Measurements from ENCODE around the gene RNF223.

DNA sequence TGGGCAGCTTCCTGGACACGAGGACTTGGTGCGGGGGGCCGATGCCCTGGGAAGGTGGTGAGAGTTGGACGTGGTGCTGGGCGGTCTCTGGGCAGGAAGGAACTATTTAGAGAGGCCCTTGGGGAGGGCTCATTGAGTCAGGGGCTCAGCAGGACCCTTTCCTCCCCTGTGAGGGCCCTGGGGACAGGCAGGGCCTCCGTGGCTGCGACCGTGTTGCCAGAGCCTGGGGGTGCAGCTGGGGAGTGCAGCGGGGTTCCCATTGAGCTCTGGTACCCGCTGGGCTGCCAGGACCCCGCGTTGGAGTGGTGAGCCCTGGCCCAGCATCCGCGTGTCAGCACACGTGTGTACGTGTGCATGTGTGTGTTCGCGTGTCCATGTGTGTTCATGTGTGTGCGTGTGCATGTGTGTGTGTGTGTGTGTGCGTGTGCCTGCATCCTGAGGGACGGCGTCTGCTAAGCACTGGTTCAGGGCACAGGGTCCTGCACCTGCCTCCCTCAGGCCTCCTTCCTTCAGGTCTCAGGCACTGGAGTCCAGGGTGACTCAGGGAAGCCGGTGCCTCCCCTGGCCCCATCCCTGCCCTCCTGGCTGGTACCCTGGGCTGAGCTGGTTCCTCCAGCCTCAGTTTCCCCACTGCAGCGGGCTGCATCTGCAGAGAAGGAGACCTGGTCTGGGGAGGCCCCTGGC, 10.7 kb downstream of the RNF223 start:
- TF ChIP-seq SNAI2 (CRISPR knock-in tag; IDR thresholded peaks at IDR 0.05) (no peak), ZFP30 (CRISPR knock-in tag; IDR thresholded peaks at IDR 0.05) (no peak)

Data from SK-N-SH treated with all-trans-retinoic acid at 6 μM for 48 hours (cell line).